Activated T-helper 17 cell treated with anti-CD3 and anti-CD28 coated beads, Interleukin-2, amount 50 U/mL, for 72 hours (primary cell): ENCODE data around the gene MYO5A. TPM values are rescaled to one million over a fixed set of nuclear protein-coding genes. Genes with fewer than 3 reads are reported as not detected.

ENCODE experiments used
- ATAC-seq: fragments of 150-1000 bp; cut with Tn5 transposase; replicated peaks from 2 replicates; pipeline ENCODE4 v1.10.0; 2021; ENCODE audit warnings: mild to moderate bottlenecking, moderate library complexity
- H3K27ac Mint-ChIP-seq: one replicate; pipeline ENCODE4 v1.8.0; 2022; ENCODE audit warnings: mixed read lengths
- H3K27me3 Mint-ChIP-seq: one replicate; pipeline ENCODE4 v1.8.0; 2022; ENCODE audit warnings: mixed read lengths
- H3K36me3 Mint-ChIP-seq: one replicate; pipeline ENCODE4 v1.8.0; 2022; ENCODE audit warnings: low read depth, mild to moderate bottlenecking, mixed read lengths
- H3K4me1 Mint-ChIP-seq: one replicate; pipeline ENCODE4 v1.8.0; 2022; ENCODE audit warnings: mixed read lengths
- H3K4me3 Mint-ChIP-seq: one replicate; pipeline ENCODE4 v1.8.0; 2022; ENCODE audit warnings: mild to moderate bottlenecking, mixed read lengths
- H3K9me3 Mint-ChIP-seq: one replicate; pipeline ENCODE4 v1.8.0; 2022; ENCODE audit warnings: mixed read lengths
- total RNA-seq, 2 donors: library from RNA; stranded (reverse); gene quantifications; one replicate each; pipeline ENCODE4 v1.2.3, GENCODE V29; 2022

MYO5A gene
- total RNA-seq, 2 donors from 2014 or later, result 33.1 to 59.3 TPM

DNA sequence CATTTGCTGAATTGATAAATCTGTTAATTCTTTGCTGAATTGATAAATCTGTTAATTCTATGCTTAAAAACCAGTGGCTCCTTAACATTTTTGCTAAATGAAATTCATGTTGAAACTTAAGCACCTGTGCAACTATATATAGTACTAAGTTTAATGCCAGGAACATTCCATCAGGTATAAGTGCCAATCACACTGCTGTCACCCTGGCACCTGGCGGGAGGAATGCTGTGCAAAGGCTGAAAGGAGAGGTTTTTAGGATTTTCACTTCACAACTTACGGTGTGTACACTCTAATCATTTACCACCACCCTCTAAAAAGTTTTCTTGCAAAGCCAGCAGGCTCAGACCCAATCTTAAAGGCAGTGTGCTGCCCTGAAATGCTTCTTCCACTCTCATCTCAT, 199.5 kb downstream of the MYO5A start:
- H3K27ac Mint-ChIP-seq, result peak overlapping the region; percentile 8
- H3K27me3 Mint-ChIP-seq, result no peaks in the 10 kb centered on the region
- H3K36me3 Mint-ChIP-seq, result peaks cover 70% of the 10 kb centered on the region
- peaks cover 15% of the 10 kb centered on the region for H3K4me1 Mint-ChIP-seq
- no peak overlapping the region for H3K4me3 Mint-ChIP-seq
- no peak for ATAC-seq
- no peaks in the 10 kb centered on the region for H3K9me3 Mint-ChIP-seq

DNA sequence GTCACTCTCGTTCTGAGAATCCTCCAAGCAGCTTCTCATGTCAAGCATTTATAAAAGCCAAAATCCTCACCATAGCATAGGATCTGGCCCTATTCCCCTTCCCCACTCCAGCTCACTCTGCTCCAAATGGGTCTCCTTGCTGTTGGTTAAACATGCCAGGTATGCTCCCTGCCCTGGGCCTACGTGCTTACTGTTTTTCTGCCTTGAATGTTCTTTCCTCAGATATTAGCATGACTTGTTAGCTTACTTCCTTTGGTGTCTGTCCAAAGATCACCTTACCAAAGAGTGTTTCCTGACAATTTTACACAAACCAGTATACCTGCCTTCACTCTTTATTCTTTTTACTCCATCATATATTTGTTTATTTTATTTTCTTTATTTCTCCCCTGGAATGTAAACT, 200.0 kb downstream of the MYO5A start:
- peaks cover 75% of the 10 kb centered on the region for H3K36me3 Mint-ChIP-seq
- peaks cover 15% of the 10 kb centered on the region for H3K4me1 Mint-ChIP-seq
- no peaks in the 10 kb centered on the region for H3K27me3 Mint-ChIP-seq
- ATAC-seq, result no peak
- no peaks in the 10 kb centered on the region for H3K9me3 Mint-ChIP-seq
- no peak overlapping the region for H3K4me3 Mint-ChIP-seq
- H3K27ac Mint-ChIP-seq, result no peak overlapping the region

DNA sequence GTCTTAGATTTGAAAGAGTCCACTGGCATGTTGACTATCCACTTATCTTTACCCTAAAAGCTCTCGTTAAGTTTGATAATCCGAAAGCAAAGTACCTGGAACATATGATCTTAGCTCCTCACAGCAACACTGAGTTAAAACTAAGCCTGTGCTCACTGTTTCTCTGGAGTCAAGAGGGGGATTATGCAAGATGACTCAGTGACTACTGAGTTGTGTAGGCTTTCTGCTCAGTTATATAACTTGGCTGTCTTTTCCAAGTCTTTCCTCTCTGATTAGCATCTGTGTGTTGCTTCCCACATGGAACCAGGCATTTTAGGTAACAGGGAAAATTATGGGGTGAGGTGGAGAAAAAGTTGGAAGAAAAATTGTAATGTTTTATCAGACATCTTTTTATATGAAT, 201.9 kb downstream of the MYO5A start:
- Mint-ChIP-seq H3K4me1 (peaks cover 7% of the 10 kb centered on the region), H3K4me3 (no peak overlapping the region), H3K27me3 (no peaks in the 10 kb centered on the region), H3K27ac (no peak overlapping the region), H3K9me3 (no peaks in the 10 kb centered on the region), H3K36me3 (peaks cover 86% of the 10 kb centered on the region)
- ATAC-seq, result no peak

DNA sequence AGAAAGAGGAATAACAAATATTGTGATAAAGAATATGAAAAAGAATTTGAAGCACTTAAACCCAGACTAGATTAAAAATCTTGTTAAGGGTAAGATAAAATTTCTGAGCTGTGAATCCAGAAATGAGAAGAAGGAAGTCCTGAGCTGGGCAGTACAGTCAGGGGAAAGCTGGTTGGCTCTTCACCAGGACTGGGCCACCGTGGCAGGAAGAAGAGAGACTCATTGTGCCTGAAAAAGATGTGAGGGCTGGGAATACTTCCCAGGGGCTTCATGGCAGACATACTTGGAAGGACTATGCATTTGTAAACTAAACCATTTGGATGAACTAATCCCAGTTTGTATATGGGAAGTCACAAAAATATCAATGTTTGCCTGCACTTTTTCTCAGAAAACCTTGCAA, 204.6 kb downstream of the MYO5A start:
- Mint-ChIP-seq H3K36me3 (peaks cover 98% of the 10 kb centered on the region), H3K27me3 (no peaks in the 10 kb centered on the region), H3K4me3 (no peak overlapping the region), H3K4me1 (no peaks in the 10 kb centered on the region), H3K9me3 (no peaks in the 10 kb centered on the region), H3K27ac (no peak overlapping the region)
- no peak for ATAC-seq

DNA sequence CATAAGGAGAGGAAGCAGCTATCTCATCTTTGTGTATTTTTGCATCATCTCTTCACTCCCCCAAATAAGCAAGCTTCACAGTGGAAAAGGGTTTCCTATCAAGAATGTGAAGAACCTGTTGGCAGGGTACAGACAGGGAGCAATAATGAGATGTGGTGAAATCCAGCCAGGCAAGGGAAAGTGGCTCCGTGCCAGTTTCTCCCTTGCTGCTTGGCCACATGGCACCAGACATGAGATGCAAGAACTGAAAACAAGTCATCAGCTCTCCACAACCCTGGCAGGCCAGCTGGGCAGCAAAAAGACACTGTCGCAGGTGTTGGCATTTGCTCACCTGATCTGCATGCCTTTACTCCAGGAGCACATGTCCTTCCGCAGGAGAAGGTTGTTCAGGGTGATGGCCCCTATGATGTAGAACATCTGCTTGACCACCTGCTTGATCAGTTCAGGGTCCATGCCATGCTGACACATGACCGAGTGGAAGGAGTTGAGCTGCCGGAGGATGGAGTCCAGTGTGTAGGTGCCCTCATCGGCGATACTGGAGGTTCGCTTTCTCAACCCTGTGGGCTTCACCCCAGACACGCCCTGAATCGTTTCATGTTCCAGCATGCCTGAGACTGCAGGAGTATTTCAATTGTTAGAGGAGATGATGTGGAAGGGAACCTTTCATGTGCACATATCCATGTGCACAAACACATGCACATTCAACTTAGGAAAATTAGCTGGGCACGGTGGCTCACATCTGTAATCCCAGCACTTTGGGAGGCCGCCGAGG, 209.8 kb downstream of the MYO5A start:
- H3K9me3 Mint-ChIP-seq, result no peaks in the 10 kb centered on the region
- H3K36me3 Mint-ChIP-seq, result peaks cover 95% of the 10 kb centered on the region
- no peaks in the 10 kb centered on the region for H3K4me1 Mint-ChIP-seq
- H3K27ac Mint-ChIP-seq, result peak overlapping the region; percentile 12
- H3K27me3 Mint-ChIP-seq, result no peaks in the 10 kb centered on the region
- H3K4me3 Mint-ChIP-seq, result no peak overlapping the region
- no peak for ATAC-seq

DNA sequence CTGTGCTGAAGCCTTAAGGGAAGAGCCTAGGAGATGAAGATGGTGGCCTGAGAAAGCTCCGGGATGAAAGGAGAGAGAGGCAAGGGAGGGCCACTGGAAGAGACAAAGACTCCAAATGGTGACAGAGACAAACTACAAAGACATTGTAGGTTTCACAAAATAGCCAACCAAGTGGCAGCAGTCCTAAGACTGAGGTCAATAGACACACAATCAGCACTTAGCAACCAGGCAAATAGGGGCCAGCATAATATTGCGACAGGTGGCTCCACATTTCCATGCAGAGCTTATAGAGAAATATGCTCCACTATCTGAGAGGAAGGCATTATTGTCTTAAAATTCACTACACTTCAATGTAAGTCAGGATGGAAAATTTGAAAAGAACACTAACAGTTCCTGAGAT, 211.0 kb downstream of the MYO5A start:
- Mint-ChIP-seq H3K36me3 (peaks cover 95% of the 10 kb centered on the region), H3K27me3 (no peaks in the 10 kb centered on the region), H3K9me3 (no peaks in the 10 kb centered on the region), H3K4me3 (no peak overlapping the region), H3K27ac (peak overlapping the region; percentile 48), H3K4me1 (no peaks in the 10 kb centered on the region)
- no peak for ATAC-seq

DNA sequence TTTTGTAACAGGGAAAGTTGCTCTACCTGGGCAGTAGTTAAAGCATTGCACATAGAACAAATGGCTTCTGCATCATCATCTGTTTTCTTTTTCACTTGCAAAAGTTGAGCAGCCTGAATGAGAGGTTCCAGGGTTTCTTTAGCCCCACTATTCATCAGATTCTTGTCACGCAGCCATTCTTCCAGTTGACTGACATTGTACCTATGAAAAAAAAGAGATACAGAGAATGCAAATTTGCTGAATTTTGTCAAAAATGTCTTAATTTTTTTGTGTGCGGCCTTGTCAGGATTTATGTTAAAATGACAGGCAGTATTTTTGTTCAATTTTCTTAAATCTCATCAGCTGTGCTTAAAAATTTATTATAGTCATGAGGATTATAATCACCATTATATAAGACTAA, 211.7 kb downstream of the MYO5A start:
- Mint-ChIP-seq H3K27ac (peak overlapping the region; percentile 48), H3K36me3 (peaks cover 97% of the 10 kb centered on the region), H3K4me3 (no peak overlapping the region), H3K4me1 (no peaks in the 10 kb centered on the region), H3K9me3 (no peaks in the 10 kb centered on the region), H3K27me3 (no peaks in the 10 kb centered on the region)
- no peak for ATAC-seq

DNA sequence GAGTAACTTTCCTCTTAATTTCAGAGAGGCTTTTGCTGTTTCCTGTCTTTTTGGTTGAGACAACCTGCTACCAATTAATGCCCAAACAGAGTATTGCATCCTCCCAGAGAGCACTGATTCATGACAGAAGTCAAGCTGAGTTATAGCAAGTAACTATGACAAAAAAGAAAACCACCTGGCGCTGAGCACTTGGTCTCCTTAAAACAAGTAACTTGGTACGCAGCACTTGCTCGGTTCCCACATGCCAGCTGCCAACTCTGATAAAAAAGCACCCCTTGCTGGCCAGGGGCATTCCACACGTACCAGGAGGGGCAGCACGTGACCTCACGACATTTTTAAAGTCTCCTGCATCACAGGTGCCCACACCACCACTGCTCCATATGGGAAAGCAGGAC, 219.5 kb downstream of the MYO5A start:
- Mint-ChIP-seq H3K4me3 (no peak overlapping the region), H3K9me3 (no peaks in the 10 kb centered on the region), H3K27ac (no peak overlapping the region), H3K36me3 (peaks cover 50% of the 10 kb centered on the region), H3K27me3 (no peaks in the 10 kb centered on the region), H3K4me1 (no peaks in the 10 kb centered on the region)
- ATAC-seq, result no peak

DNA sequence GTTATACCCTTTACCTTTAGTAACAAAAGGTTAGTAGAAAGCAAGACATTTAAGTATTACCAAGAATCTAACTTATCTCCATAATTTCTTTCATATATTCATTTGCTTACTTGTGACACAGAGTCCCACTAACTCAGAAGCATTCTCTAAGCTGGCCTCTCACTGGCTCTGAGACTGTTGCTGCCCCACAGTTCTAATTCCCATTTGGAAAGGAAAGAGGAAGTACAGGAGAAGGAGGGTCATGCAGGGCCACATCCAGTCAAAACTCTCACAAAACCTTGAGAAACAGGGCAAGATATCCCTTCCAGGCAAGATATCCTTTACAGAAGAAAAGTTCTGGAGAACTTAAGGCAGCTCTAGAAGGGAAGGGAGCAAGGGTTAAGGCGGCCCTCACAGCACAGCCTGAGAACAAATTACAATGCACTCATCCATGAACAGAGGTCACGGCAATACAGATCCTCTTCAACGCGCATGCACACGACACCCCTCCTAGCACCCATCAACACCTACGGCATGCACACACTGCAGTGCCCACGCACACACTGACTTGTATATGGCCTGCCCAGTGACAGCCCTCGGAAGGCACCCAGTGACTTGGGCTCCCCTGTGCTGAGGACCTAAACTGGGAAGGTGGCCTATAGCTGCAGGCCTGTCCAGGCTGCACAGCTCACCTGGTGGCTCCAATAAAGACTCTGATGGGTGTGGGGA, 220.1 kb downstream of the MYO5A start:
- ATAC-seq, result no peak
- H3K4me1 Mint-ChIP-seq, result no peaks in the 10 kb centered on the region
- no peaks in the 10 kb centered on the region for H3K9me3 Mint-ChIP-seq
- no peaks in the 10 kb centered on the region for H3K27me3 Mint-ChIP-seq
- H3K36me3 Mint-ChIP-seq, result peaks cover 44% of the 10 kb centered on the region
- no peak overlapping the region for H3K27ac Mint-ChIP-seq
- no peak overlapping the region for H3K4me3 Mint-ChIP-seq

DNA sequence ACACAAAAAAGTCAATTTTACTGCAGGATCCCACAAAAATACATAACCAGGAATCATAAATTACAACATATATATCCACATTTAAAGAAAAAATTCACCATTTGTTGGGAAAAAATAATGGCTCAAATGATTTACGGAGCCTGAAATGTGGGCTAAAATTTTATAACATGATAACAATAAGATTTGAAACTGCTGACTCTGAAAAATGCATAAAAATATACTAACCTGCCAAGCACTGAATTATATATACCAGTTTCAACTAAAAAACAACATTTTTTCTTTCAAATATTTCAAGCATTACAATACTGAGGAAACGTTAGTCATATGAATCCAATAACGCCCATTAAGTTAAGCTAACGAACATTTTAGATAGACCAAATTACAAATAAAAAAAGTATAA, 220.8 kb downstream of the MYO5A start:
- no peaks in the 10 kb centered on the region for H3K4me1 Mint-ChIP-seq
- no peak for ATAC-seq
- H3K27ac Mint-ChIP-seq, result no peak overlapping the region

DNA sequence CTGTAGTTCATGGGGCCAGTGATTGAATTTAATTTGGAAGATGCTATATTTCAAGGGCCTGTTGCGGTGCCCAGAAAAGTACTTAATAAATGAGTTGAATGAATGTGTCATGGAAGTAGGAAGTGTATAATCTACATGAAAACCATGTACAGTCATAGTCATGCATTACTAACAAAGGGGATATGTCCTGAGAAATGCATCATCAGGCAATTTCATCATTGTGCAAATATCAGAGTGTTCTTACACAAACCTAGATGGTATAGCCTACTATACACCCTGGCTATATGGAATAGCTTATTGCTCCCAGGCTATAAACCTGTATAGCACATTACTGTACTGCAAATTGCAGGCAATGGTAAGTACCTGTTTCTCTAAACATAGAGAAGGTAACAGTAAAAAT, 222.4 kb downstream of the MYO5A start:
- Mint-ChIP-seq H3K27ac (no peak overlapping the region), H3K36me3 (peaks cover 24% of the 10 kb centered on the region), H3K4me1 (no peaks in the 10 kb centered on the region), H3K27me3 (no peaks in the 10 kb centered on the region), H3K4me3 (no peak overlapping the region), H3K9me3 (no peaks in the 10 kb centered on the region)
- ATAC-seq, result peak; percentile 76

More for the DNA sequence above, 220.8 kb downstream of the MYO5A start:
- no peaks in the 10 kb centered on the region for H3K9me3 Mint-ChIP-seq
- H3K36me3 Mint-ChIP-seq, result peaks cover 37% of the 10 kb centered on the region
- H3K27me3 Mint-ChIP-seq, result no peaks in the 10 kb centered on the region
- no peak overlapping the region for H3K4me3 Mint-ChIP-seq

DNA sequence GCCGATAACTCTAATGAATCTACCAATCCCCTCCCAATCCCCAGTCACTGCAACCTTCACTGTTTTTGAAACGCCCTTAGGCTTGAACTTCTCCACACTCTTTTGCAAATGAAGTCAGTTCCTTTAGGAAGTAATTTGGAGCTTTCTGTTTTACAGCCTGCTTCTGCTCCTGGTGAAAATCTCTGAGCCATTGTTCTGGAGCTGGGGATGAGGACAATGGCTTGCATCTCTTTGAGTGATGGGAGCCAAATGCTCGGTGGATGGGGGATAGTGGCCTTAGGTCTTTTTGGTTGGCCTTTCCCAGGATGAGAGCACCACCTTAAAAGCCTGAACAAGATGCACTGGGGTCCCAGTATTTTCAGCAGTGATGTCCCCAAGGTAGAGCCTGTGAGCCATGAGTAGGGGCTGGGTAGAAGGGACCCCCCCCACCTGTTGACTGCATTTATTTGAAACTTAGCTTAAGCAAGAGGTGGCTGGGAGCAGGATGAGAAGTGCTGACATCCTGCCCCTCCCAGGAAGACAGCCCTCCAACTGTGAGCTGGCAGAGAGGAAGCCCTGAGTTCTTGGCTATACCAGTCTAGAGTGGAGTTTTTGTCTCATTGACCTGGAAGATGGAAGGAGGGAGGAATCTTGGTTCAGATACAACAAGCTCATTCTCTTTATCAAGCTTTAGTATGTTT, 225.4 kb downstream of the MYO5A start:
- peak overlapping the region; percentile 73 for H3K27ac Mint-ChIP-seq
- H3K9me3 Mint-ChIP-seq, result no peaks in the 10 kb centered on the region
- peaks cover 3% of the 10 kb centered on the region for H3K27me3 Mint-ChIP-seq
- H3K4me3 Mint-ChIP-seq, result no peak overlapping the region
- H3K4me1 Mint-ChIP-seq, result no peaks in the 10 kb centered on the region
- ATAC-seq, result no peak
- H3K36me3 Mint-ChIP-seq, result no peaks in the 10 kb centered on the region

DNA sequence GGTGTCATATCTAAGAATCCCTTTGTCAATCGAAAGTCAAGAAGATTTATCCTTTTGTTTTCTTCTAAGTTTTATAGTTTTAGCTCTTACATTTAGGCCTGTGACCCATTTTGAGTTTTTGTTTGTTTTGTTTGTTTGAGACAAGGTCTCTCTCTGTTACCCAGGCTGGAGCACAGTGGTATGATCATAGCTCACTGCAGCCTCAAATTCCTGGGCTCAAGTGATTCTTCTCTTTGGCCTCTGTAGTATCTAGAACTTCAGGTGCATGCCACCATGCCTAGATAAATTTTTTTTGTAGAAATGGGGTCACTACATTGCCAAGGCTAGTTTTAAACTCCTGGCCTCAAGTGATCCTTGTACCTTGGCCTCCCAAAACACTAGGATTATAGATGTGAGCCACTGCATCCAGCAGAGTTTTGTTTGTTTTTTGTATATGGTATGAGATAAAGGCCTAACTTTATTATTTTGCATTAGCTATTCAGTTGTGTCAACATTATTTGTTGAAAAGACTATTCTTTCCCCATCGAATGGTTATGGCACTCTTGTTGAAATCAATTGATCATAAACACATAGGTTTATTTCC, 227.3 kb downstream of the MYO5A start:
- Mint-ChIP-seq H3K9me3 (no peaks in the 10 kb centered on the region), H3K27me3 (peaks cover 5% of the 10 kb centered on the region), H3K4me1 (no peaks in the 10 kb centered on the region), H3K4me3 (no peak overlapping the region), H3K27ac (no peak overlapping the region), H3K36me3 (no peaks in the 10 kb centered on the region)
- no peak for ATAC-seq

DNA sequence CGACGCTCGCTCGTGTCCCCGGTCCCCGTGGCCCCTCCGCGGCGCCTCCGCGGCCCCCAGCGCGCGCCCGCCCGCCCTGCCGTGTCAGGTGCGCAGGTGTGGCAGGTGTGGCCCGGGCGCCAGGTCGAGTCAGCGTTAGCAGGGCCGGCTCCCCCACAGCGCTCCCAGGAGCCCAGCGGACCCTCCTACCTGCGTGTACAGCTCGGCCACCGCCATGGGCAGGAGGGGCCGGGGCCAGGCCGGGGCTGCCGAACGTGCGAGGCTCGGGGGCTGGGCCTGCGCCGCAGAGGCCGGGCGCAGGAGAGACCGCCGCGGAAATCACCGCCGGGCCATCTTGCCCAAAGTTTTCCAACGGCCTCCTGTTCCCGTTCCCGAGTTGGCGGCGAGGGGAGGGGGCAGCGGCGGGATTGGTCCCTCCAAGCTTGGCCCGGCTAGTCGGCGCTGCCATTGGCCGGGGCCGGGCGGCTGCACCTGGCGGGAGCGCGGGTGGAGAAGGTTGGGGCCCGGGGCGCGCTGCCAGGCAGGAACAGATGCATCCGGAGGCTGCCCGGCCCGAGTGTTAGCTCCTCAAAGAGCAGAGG, 233.2 kb downstream of the MYO5A start, which contains the start of gene MYO5C:
Gene MYO5C (minus strand): TSS at position 384 of the 581 bp plus-strand sequence. CDS start 168 bp downstream, at position 216.
- Mint-ChIP-seq H3K36me3 (no peaks in the 10 kb centered on the region), H3K4me1 (peaks cover 3% of the 10 kb centered on the region), H3K4me3 (peak within 1 kb of the TSS; percentile 47), H3K27ac (no peak within 1 kb of the TSS), H3K27me3 (peaks cover 27% of the 10 kb centered on the region), H3K9me3 (no peaks in the 10 kb centered on the region)
- peak; percentile 43 for ATAC-seq
